ENCODE results near the gene HPGD.

DNA sequence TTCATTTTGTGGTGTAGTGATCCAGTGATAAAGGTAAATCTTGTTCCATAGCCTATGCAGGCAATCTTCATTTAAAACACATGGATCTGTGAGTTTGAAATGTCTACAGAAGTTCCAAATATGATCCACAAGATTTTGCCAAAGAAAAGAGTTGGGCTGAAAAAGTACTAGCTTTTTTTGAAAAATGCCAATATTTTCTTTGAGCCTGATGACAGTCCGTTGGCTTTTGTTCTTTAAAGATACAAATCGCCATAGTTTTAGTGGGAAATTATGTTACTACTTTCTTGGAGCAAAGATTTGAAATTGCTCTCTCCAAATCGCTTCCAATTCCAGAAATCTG is 71.5 kb downstream of the HPGD start:
- TF ChIP-seq POLR2AphosphoS5 (IDR thresholded peaks at IDR 0.05; ENCODE audit: low read depth, low read length) = no peak
- TF ChIP-seq, protein P1, sequence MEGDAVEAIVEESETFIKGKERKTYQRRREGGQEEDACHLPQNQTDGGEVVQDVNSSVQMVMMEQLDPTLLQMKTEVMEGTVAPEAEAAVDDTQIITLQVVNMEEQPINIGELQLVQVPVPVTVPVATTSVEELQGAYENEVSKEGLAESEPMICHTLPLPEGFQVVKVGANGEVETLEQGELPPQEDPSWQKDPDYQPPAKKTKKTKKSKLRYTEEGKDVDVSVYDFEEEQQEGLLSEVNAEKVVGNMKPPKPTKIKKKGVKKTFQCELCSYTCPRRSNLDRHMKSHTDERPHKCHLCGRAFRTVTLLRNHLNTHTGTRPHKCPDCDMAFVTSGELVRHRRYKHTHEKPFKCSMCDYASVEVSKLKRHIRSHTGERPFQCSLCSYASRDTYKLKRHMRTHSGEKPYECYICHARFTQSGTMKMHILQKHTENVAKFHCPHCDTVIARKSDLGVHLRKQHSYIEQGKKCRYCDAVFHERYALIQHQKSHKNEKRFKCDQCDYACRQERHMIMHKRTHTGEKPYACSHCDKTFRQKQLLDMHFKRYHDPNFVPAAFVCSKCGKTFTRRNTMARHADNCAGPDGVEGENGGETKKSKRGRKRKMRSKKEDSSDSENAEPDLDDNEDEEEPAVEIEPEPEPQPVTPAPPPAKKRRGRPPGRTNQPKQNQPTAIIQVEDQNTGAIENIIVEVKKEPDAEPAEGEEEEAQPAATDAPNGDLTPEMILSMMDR (IDR thresholded peaks at IDR 0.05) = no peak
- no peak for TF ChIP-seq SIN3A (IDR thresholded peaks at IDR 0.05; ENCODE audit: borderline replicate concordance, insufficient read depth, low read depth, low read length)

All from Panc1 (cell line).